KMS-11 (cell line): Measurements from ENCODE around the gene RAI1.

Source experiments
- H2AFZ ChIP-seq: fragments of 200-600 bp; sonication (generic); 2 replicates; pipeline ENCODE4 v1.6.1; 2016; ENCODE audit warnings: antibody characterized with exemption, mixed run types, low read depth
- H3K27ac ChIP-seq: fragments of 200-600 bp; sonication (generic); 2 replicates; pipeline ENCODE4 v1.6.1; 2016; ENCODE audit warnings: mild to moderate bottlenecking, mixed run types
- H3K27me3 ChIP-seq: fragments of 200-600 bp; sonication (generic); 2 replicates; pipeline ENCODE4 v1.6.1; 2017; ENCODE audit warnings: mild to moderate bottlenecking, low read depth, mixed run types, moderate library complexity; ENCODE audit not compliant: insufficient read depth
- H3K36me3 ChIP-seq: fragments of 200-600 bp; sonication (generic); 2 replicates; pipeline ENCODE4 v1.6.1; 2017; ENCODE audit warnings: mild to moderate bottlenecking, mixed run types; ENCODE audit not compliant: insufficient read depth
- H3K4me1 ChIP-seq: fragments of 200-600 bp; sonication (generic); 2 replicates; pipeline ENCODE4 v1.6.1; 2016; ENCODE audit warnings: mild to moderate bottlenecking, low read depth, mixed run types; ENCODE audit not compliant: poor library complexity, severe bottlenecking
- H3K4me2 ChIP-seq: fragments of 200-600 bp; sonication (generic); 2 replicates; pipeline ENCODE4 v1.7.0; 2016; ENCODE audit warnings: mild to moderate bottlenecking, mixed run types
- H3K4me3 ChIP-seq: fragments of 200-600 bp; sonication (generic); IDR thresholded peaks from 2 replicates; pipeline ENCODE4 v1.6.1; 2017; ENCODE audit warnings: low read depth, low read length, mixed read lengths; ENCODE audit not compliant: insufficient read depth
- H3K79me2 ChIP-seq: fragments of 200-600 bp; sonication (generic); 2 replicates; pipeline ENCODE4 v1.6.1; 2016; ENCODE audit warnings: low read depth, mixed run types; ENCODE audit not compliant: insufficient read depth
- H3K9ac ChIP-seq: fragments of 200-600 bp; sonication (generic); 2 replicates; pipeline ENCODE4 v1.6.1; 2016; ENCODE audit warnings: mild to moderate bottlenecking, mixed run types
- H4K20me1 ChIP-seq: fragments of 200-600 bp; sonication (generic); 2 replicates; pipeline ENCODE4 v1.6.1; 2016; ENCODE audit warnings: mild to moderate bottlenecking, mixed run types; ENCODE audit not compliant: insufficient read depth
- CTCF ChIP-seq: fragments of 200-600 bp; sonication (generic); conservative IDR thresholded peaks from 2 replicates; pipeline ENCODE4 v1.6.1; 2017; ENCODE audit warnings: low read depth, mild to moderate bottlenecking, antibody characterized with exemption, low read length, moderate library complexity, mixed read lengths

Gene RAI1

GRCh38 chr17:17732892-17733670 lies 51.8 kb downstream of the RAI1 start:
- Histone ChIP-seq H3K4me1 (peaks cover 32% of the 10 kb centered on the region), H3K79me2 (no peaks in the 10 kb centered on the region; the same call in 1 of the 2 replicates), H3K27ac (no peak overlapping the region), H3K27me3 (no peaks in the 10 kb centered on the region), H3K4me2 (no peak overlapping the region), H4K20me1 (0 out of 2 replicates have a peak, but pooled peaks cover 9% of the 10 kb centered on the region), H3K36me3 (no peaks in the 10 kb centered on the region), H2AFZ (no peak overlapping the region), H3K4me3 (no peak overlapping the region), H3K9ac (no peak overlapping the region)
- no peak for TF ChIP-seq CTCF

- Histone ChIP-seq H4K20me1 (0 out of 2 replicates have a peak, but pooled peaks cover 9% of the 10 kb centered on the region), H3K27me3 (no peaks in the 10 kb centered on the region), H2AFZ (no peak overlapping the region), H3K36me3 (no peaks in the 10 kb centered on the region), H3K4me2 (no peak overlapping the region), H3K27ac (no peak overlapping the region), H3K4me1 (peaks cover 23% of the 10 kb centered on the region), H3K9ac (no peak overlapping the region), H3K79me2 (no peaks in the 10 kb centered on the region; the same call in 1 of the 2 replicates), H3K4me3 (no peak overlapping the region)
- no peak for TF ChIP-seq CTCF
Observed at GRCh38 chr17:17736205-17737183, 55.2 kb downstream of the RAI1 start.

GRCh38 chr17:17737961-17738894 lies 57.0 kb downstream of the RAI1 start:
- Histone ChIP-seq H3K9ac (no peak overlapping the region), H2AFZ (no peak overlapping the region), H4K20me1 (0 out of 2 replicates have a peak, but pooled peaks cover 6% of the 10 kb centered on the region), H3K27me3 (no peaks in the 10 kb centered on the region), H3K4me3 (no peak overlapping the region), H3K4me2 (no peak overlapping the region), H3K27ac (no peak overlapping the region), H3K79me2 (no peaks in the 10 kb centered on the region; the same call in 1 of the 2 replicates), H3K36me3 (no peaks in the 10 kb centered on the region), H3K4me1 (peaks cover 23% of the 10 kb centered on the region)
- no peak for TF ChIP-seq CTCF

- Histone ChIP-seq H3K27me3 (no peaks in the 10 kb centered on the region), H3K36me3 (no peaks in the 10 kb centered on the region), H3K79me2 (no peaks in the 10 kb centered on the region; the same call in 1 of the 2 replicates), H3K4me2 (no peak overlapping the region), H3K4me3 (no peak overlapping the region), H2AFZ (no peak overlapping the region), H3K4me1 (peaks cover 20% of the 10 kb centered on the region), H3K9ac (no peak overlapping the region), H3K27ac (no peak overlapping the region), H4K20me1 (0 out of 2 replicates have a peak, but pooled peaks cover 4% of the 10 kb centered on the region)
- no peak for TF ChIP-seq CTCF
Observed at GRCh38 chr17:17738901-17739300, 57.6 kb downstream of the RAI1 start.
